Liver (tissue), 9 donors: ENCODE results near the gene FAM120B. TPM values are rescaled to one million over a fixed set of nuclear protein-coding genes. Genes with fewer than 3 reads are reported as not detected.

Experiments used
- DNase-seq: peaks from one replicate; pipeline ENCODE4 v3.0.0-alpha.2; 2017; ENCODE audit warnings: low spot score
- H3K27ac ChIP-seq, 2 donors: one replicate each; pipeline ENCODE4 v1.7.0; 2013; ENCODE audit warnings: inconsistent platforms in 2 of 2, low read length in 2 of 2, control low read depth in 1 of 2, low read depth in 1 of 2, mild to moderate bottlenecking in 1 of 2
- H3K27me3 ChIP-seq, 4 donors: one replicate each; pipeline versions ENCODE4 v1.6.1 to v1.7.0; 2013; ENCODE audit warnings: low read length in 3 of 4, inconsistent platforms in 1 of 4, mild to moderate bottlenecking in 1 of 4, moderate library complexity in 1 of 4; ENCODE audit not compliant: control insufficient read depth in 4 of 4, insufficient read depth in 4 of 4
- H3K36me3 ChIP-seq, 4 donors: one replicate each; pipeline versions ENCODE4 v1.6.1 to v1.7.0; 2013; ENCODE audit warnings: low read length in 3 of 4, mild to moderate bottlenecking in 3 of 4, low read depth in 1 of 4, moderate library complexity in 1 of 4; ENCODE audit not compliant: control insufficient read depth in 4 of 4, insufficient read depth in 3 of 4
- H3K4me1 ChIP-seq, 4 donors: one replicate each; pipeline versions ENCODE4 v1.6.1 to v1.7.0; 2013; ENCODE audit warnings: low read length in 3 of 4, mild to moderate bottlenecking in 3 of 4, moderate library complexity in 1 of 4; ENCODE audit not compliant: control insufficient read depth in 4 of 4, insufficient read depth in 4 of 4
- H3K4me3 ChIP-seq, 3 donors: one replicate each; pipeline versions ENCODE4 v1.6.1 to v1.7.0; 2013; ENCODE audit warnings: low read length in 3 of 3, control low read depth in 1 of 3, low read depth in 1 of 3, mild to moderate bottlenecking in 1 of 3
- H3K9ac ChIP-seq, 2 donors: one replicate each; pipeline ENCODE4 v1.7.0; 2013; ENCODE audit warnings: low read length in 2 of 2, mild to moderate bottlenecking in 2 of 2, moderate library complexity in 2 of 2, control low read depth in 1 of 2, low read depth in 1 of 2
- H3K9me3 ChIP-seq, 4 donors: one replicate each; pipeline versions ENCODE4 v1.6.1 to v1.7.0; 2013; ENCODE audit warnings: low read length in 3 of 4; ENCODE audit not compliant: control insufficient read depth in 4 of 4
- ATF3 ChIP-seq: IDR thresholded peaks from 2 replicates; pipeline ENCODE4 v1.6.1; 2016; ENCODE audit warnings: antibody characterized with exemption
- CTCF ChIP-seq: fragments of 150-350 bp; IDR thresholded peaks from 2 replicates; pipeline ENCODE4 v1.5.1; 2017; ENCODE audit warnings: improper control_type of control experiment, low read depth, low read length; ENCODE audit not compliant: missing input control
- EGR1 ChIP-seq, 2 donors: IDR thresholded peaks; 2 replicates each; pipeline ENCODE4 v1.6.1; 2016 to 2018; ENCODE audit warnings: antibody characterized with exemption in 2 of 2, low read depth in 2 of 2
- FOXA1 ChIP-seq: IDR thresholded peaks from 2 replicates; pipeline ENCODE4 v1.6.1; 2016; ENCODE audit warnings: antibody characterized with exemption
- FOXA2 ChIP-seq: IDR thresholded peaks from 2 replicates; pipeline ENCODE4 v1.6.1; 2016; ENCODE audit warnings: antibody characterized with exemption
- GABPA ChIP-seq, 2 donors: IDR thresholded peaks in 1 of 2; conservative IDR thresholded peaks in 1 of 2; 2 replicates each; pipeline ENCODE4 v1.6.1; 2016; ENCODE audit warnings: antibody characterized with exemption in 2 of 2, mild to moderate bottlenecking in 1 of 2, moderate library complexity in 1 of 2
- HNF4A ChIP-seq, 2 donors: conservative IDR thresholded peaks; 2 replicates each; pipeline ENCODE4 v1.6.1; 2016; ENCODE audit warnings: antibody characterized with exemption in 2 of 2, mild to moderate bottlenecking in 2 of 2
- HNF4G ChIP-seq: IDR thresholded peaks from 2 replicates; pipeline ENCODE4 v1.6.1; 2016; ENCODE audit warnings: antibody characterized with exemption
- JUND ChIP-seq, 2 donors: IDR thresholded peaks; 2 replicates each; pipeline ENCODE4 v1.6.1; 2016; ENCODE audit warnings: antibody characterized with exemption in 2 of 2
- MAX ChIP-seq: IDR thresholded peaks from 2 replicates; pipeline ENCODE4 v1.6.1; 2016; ENCODE audit warnings: antibody characterized with exemption
- NR2F2 ChIP-seq: IDR thresholded peaks from 2 replicates; pipeline ENCODE4 v1.6.1; 2016; ENCODE audit warnings: antibody characterized with exemption
- RAD21 ChIP-seq, 2 donors: IDR thresholded peaks; 2 replicates each; pipeline ENCODE4 v1.6.1; 2016; ENCODE audit warnings: antibody characterized with exemption in 2 of 2, mild to moderate bottlenecking in 2 of 2
- REST ChIP-seq: IDR thresholded peaks from 2 replicates; pipeline ENCODE4 v1.6.1; 2016; ENCODE audit warnings: antibody characterized with exemption, mild to moderate bottlenecking
- RXRA ChIP-seq, 2 donors: IDR thresholded peaks; 2 replicates each; pipeline ENCODE4 v1.6.1; 2017 to 2018; ENCODE audit warnings: antibody characterized with exemption in 2 of 2, mild to moderate bottlenecking in 1 of 2
- SP1 ChIP-seq: IDR thresholded peaks from 2 replicates; pipeline ENCODE4 v1.6.1; 2018; ENCODE audit warnings: antibody characterized with exemption, mild to moderate bottlenecking
- TAF1 ChIP-seq: conservative IDR thresholded peaks from 2 replicates; pipeline ENCODE4 v1.6.1; 2016; ENCODE audit warnings: antibody characterized with exemption, mild to moderate bottlenecking
- YY1 ChIP-seq: IDR thresholded peaks from 2 replicates; pipeline ENCODE4 v1.6.1; 2016; ENCODE audit warnings: antibody characterized with exemption, mild to moderate bottlenecking
- WGBS: extraction: QIAGEN DNeasy Blood & Tissue Kit; methylation state at CpG from one replicate; pipeline ENCODE4 v1.1.7; 2013; 5-methylcytosine and 5-hydroxymethylcytosine counted together
- polyA plus RNA-seq, 2 donors: library from polyadenylated mRNA; stranded (reverse) in 1 of 2; unstranded in 1 of 2; fragments of 200-250 nt in 1 of 2; fragments of >200 nt in 1 of 2; fragmentation: Nextera tagmentation in 1 of 2; extraction: Ambion mirVana in 1 of 2; gene quantifications; one replicate each; pipeline versions ENCODE4 v1.2.1 to v1.2.3, GENCODE V29; 2013 to 2015
- total RNA-seq, 2 donors: library from RNA; depleted of rRNA; stranded (reverse); fragments of >200 nt; gene quantifications; one replicate each; pipeline ENCODE4 v1.2.3, GENCODE V29; 2014
- TF ChIP-seq, protein P1 (sequence below): IDR thresholded peaks from 2 replicates; pipeline ENCODE4 v1.6.1; 2016; ENCODE audit warnings: antibody characterized with exemption
- donor health status: healthy.
- donor health status: healthy.
- donor health status: healthy.
- donor health status: healthy.
- donor health status: healthy.

FAM120B gene
- total and polyA plus RNA-seq, 4 donors = 6.0 to 11.1 (median 9.1) TPM

DNA sequence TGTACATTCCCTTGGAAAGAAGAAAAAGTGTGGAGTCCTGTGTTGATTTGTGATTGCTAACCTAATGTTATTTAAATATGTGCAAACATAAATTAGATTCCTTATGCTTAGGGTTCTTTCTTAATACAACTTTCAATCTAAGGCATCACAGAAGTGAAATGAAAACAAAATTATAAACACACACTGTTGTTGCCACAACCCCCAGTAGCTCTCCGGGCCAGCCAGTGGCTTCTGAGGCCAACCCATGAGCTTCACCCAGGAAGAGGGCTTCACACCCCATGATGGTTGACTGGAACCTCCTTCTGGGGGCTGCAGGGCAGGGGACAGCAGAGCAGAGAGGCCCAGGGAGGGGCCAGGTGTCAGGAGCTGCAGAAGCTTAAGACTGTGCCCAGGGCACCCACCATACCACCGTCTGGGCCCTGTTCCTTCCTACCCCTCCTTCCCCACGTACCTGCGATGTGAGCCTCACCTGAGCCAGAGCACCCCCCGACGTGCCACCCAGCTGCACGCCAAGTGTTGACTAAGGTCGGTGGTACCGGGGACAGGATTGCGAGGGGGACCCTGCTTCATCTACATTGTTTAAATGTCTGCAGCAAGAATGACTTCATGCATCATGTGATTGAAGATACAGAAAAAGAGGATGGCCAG is 110.5 kb downstream of the FAM120B start:
- WGBS = 90% methylated on average over 10 of the region's 10 CpGs
- no peak for DNase-seq
- TF ChIP-seq HNF4G (no peak), SP1 (no peak), RXRA (IDR thresholded peaks at IDR 0.05) (no peak), HNF4A (conservative IDR thresholded peaks at IDR 0.05) (no peak), YY1 (no peak), RAD21 (IDR thresholded peaks at IDR 0.05) (no peak), EGR1 (IDR thresholded peaks at IDR 0.05; ENCODE audit: low read depth in 2 of 2) (no peak), CTCF (no peak), ATF3 (no peak), FOXA2 (no peak), GABPA (IDR thresholded peaks at IDR 0.05 in 1 of 2, conservative IDR thresholded peaks at IDR 0.05 in 1 of 2) (no peak), MAX (no peak)
- Histone ChIP-seq H3K4me1 (no peaks in the 10 kb centered on the region), H3K9ac (no peak overlapping the region), H3K36me3 (no peaks in the 10 kb centered on the region), H3K27ac (no peak overlapping the region), H3K9me3 (no peaks in the 10 kb centered on the region), H3K4me3 (no peak overlapping the region), H3K27me3 (no peaks in the 10 kb centered on the region)

DNA sequence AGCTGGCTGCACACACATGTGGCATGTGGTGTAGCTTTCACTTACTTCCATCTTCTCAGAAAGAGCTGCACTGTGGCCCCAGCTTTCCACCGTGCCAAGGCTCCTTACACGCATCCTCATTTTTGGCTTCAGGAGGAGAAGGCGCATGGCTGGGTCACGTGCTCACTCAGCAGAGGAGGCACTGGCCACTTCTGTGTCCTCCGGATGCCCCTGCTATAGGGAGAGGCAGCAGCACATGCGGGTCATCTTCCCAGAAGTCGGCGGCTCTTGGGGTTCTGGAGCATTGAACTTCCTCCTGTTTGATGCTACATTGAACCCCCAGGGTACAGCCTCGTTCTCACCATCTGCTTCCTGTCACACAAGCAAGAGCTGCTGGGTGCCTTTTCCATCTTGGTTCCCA is 111.3 kb downstream of the FAM120B start:
- DNase-seq = no peak
- no peaks in the 10 kb centered on the region for H3K27me3 ChIP-seq
- no peaks in the 10 kb centered on the region for H3K36me3 ChIP-seq
- no peak overlapping the region for H3K4me3 ChIP-seq
- no peaks in the 10 kb centered on the region for H3K4me1 ChIP-seq
- 83% methylated on average over 9 of the region's 9 CpGs for WGBS
- TF ChIP-seq MAX = no peak
- TF ChIP-seq RAD21 (IDR thresholded peaks at IDR 0.05) = no peak
- TF ChIP-seq TAF1 = no peak
- TF ChIP-seq FOXA2 = no peak
- TF ChIP-seq, protein P1, sequence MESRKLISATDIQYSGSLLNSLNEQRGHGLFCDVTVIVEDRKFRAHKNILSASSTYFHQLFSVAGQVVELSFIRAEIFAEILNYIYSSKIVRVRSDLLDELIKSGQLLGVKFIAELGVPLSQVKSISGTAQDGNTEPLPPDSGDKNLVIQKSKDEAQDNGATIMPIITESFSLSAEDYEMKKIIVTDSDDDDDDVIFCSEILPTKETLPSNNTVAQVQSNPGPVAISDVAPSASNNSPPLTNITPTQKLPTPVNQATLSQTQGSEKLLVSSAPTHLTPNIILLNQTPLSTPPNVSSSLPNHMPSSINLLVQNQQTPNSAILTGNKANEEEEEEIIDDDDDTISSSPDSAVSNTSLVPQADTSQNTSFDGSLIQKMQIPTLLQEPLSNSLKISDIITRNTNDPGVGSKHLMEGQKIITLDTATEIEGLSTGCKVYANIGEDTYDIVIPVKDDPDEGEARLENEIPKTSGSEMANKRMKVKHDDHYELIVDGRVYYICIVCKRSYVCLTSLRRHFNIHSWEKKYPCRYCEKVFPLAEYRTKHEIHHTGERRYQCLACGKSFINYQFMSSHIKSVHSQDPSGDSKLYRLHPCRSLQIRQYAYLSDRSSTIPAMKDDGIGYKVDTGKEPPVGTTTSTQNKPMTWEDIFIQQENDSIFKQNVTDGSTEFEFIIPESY = no peak
- TF ChIP-seq GABPA (IDR thresholded peaks at IDR 0.05 in 1 of 2, conservative IDR thresholded peaks at IDR 0.05 in 1 of 2) = no peak
- no peak for TF ChIP-seq YY1
- no peak for TF ChIP-seq JUND (IDR thresholded peaks at IDR 0.05)
- no peak for TF ChIP-seq EGR1 (IDR thresholded peaks at IDR 0.05; ENCODE audit: low read depth in 2 of 2)
- TF ChIP-seq SP1 = no peak
- TF ChIP-seq HNF4A (conservative IDR thresholded peaks at IDR 0.05) = no peak
- no peak for TF ChIP-seq HNF4G
- no peak for TF ChIP-seq REST
- TF ChIP-seq CTCF = no peak
- no peak for TF ChIP-seq NR2F2
- no peak for TF ChIP-seq FOXA1
- TF ChIP-seq RXRA (IDR thresholded peaks at IDR 0.05) = no peak
- TF ChIP-seq ATF3 = no peak
- no peaks in the 10 kb centered on the region for H3K9me3 ChIP-seq
- no peak overlapping the region for H3K27ac ChIP-seq
- H3K9ac ChIP-seq = no peak overlapping the region
